Amygdala (tissue), 56 donors: ENCODE measurements around the gene GLB1L.
"Not testable (repeated sequence)": the region's sequence is repeated elsewhere in the genome, so short reads cannot be mapped to it uniquely, and the experiment has no call there.

Experiments used
- DNase-seq, 56 donors: peaks; one replicate each; lab custom pipeline; 2025; lab: John Stamatoyannopoulos, UW

The GLB1L gene

GRCh38 chr2:219209236-219210195 lies 35.7 kb downstream of the GLB1L start:
- DNase-seq, result no peak

- peak in 1 of 56 donors; percentile 38 for DNase-seq
Observed at GRCh38 chr2:219207884-219208740, 37.1 kb downstream of the GLB1L start.

GRCh38 chr2:219207134-219207883 lies 37.9 kb downstream of the GLB1L start:
- DNase-seq, result peak in 5 of 56 donors; percentile 22 to 90 (median 57)

GRCh38 chr2:219206328-219207133 lies 38.7 kb downstream of the GLB1L start, which contains the start of gene ZFAND2B:
TSS of gene ZFAND2B (plus strand) at chr2:219206782. CDS start at chr2:219206988, 206 bp downstream.
- DNase-seq, result peak; percentile 36 to 97 (median 90)

- no peak for DNase-seq
Observed at GRCh38 chr2:219205981-219206327, 39.3 kb downstream of the GLB1L start.

GRCh38 chr2:219205165-219205538 lies 40.1 kb downstream of the GLB1L start:
- no peak for DNase-seq

GRCh38 chr2:219204425-219205164 lies 40.6 kb downstream of the GLB1L start:
- DNase-seq, result no peak

GRCh38 chr2:219201331-219201730 lies 43.9 kb downstream of the GLB1L start:
- DNase-seq, result not testable (repeated sequence)

GRCh38 chr2:219200502-219201326 lies 44.5 kb downstream of the GLB1L start:
- peak in 1 of 56 donors; percentile 30 for DNase-seq

GRCh38 chr2:219199470-219200211 lies 45.6 kb downstream of the GLB1L start:
- no peak for DNase-seq

- no peak for DNase-seq
Observed at GRCh38 chr2:219198974-219199373, 46.3 kb downstream of the GLB1L start.

- DNase-seq, result no peak
Observed at GRCh38 chr2:219197388-219197787, 47.9 kb downstream of the GLB1L start.

GRCh38 chr2:219186754-219187456 lies 58.3 kb downstream of the GLB1L start:
- DNase-seq, result no peak
